HCT116 (cell line): ENCODE measurements around the gene C5orf58. TPM values are rescaled to one million over a fixed set of nuclear protein-coding genes. Genes with fewer than 3 reads are reported as not detected.

ENCODE experiments used
- ATAC-seq: fragments of 200-7000 bp; cut with Tn5 transposase; 2 replicates; pipeline ENCODE4 v1.9.1; 2020; ENCODE audit warnings: mild to moderate bottlenecking, moderate library complexity
- BruUV-seq: library from RNA; stranded (reverse); fragments of 400-500 nt; replicated peaks from 2 replicates; lab custom pipeline; 2021; lab: Mats Ljungman, UMichigan
- CTCF ChIA-PET: fragments of 300-600 bp; sonication (Branson Sonifier 250); formaldehyde crosslinking; loops from one replicate; lab custom pipeline; 2021; ENCODE audit warnings: antibody characterized with exemption; lab: Charles Lee
- POLR2A ChIA-PET: fragments of 300-600, 350-600 bp; sonication (Branson Sonifier 250); formaldehyde crosslinking; loops from one replicate; lab custom pipeline; 2021; ENCODE audit warnings: antibody characterized with exemption; lab: Charles Lee
- RAD21 ChIA-PET, 2 experiments: fragments of 300-600 bp; sonication (Branson Sonifier 250); formaldehyde crosslinking; loops; one replicate each; lab custom pipeline; 2023; ENCODE audit warnings: low total read pairs in 2 of 2; ENCODE audit not compliant: uncharacterized antibody in 2 of 2, unreplicated experiment in 2 of 2, low non-redundant PET in 1 of 2; lab: Charles Lee
- DNase-seq: peaks from one replicate; pipeline ENCODE4 v3.0.0-alpha.2; 2010; ENCODE audit warnings: low read depth, low spot score
- H2AFZ ChIP-seq: fragments of 200-600 bp; shearing (Covaris generic), sonication (generic); 2 replicates; pipeline ENCODE4 v1.6.1; 2017; ENCODE audit warnings: low read depth, mixed run types, mixed read lengths, antibody characterized with exemption, low read length; ENCODE audit not compliant: poor library complexity, severe bottlenecking
- H3K27ac ChIP-seq: 2 replicates; pipeline ENCODE4 v1.5.1; 2012; ENCODE audit warnings: low read depth, low read length
- H3K27me3 ChIP-seq: fragments of 200-600 bp; sonication (generic); 2 replicates; pipeline ENCODE4 v1.6.1; 2016; ENCODE audit warnings: mixed run types, low read length, mixed read lengths; ENCODE audit not compliant: insufficient read depth
- H3K36me3 ChIP-seq, 2 experiments: fragments of 200-500 bp in 1 of 2; fragments of 200-600 bp in 1 of 2; sonication (Bioruptor generic) in 1 of 2; sonication (generic) in 1 of 2; 2 replicates each; pipeline versions ENCODE4 v1.5.1 to v1.6.1; 2014 to 2016; ENCODE audit warnings: low read length in 2 of 2, inconsistent platforms in 1 of 2, mixed read lengths in 1 of 2, mixed run types in 1 of 2; ENCODE audit not compliant: insufficient read depth in 2 of 2, control insufficient read depth in 1 of 2
- H3K4me1 ChIP-seq, 2 experiments: fragments of 200-600 bp in 1 of 2; sonication (generic) in 1 of 2; 2 replicates each; pipeline versions ENCODE4 v1.5.1 to v1.6.1; 2012 to 2017; ENCODE audit warnings: low read length in 2 of 2, inconsistent platforms in 1 of 2, mild to moderate bottlenecking in 1 of 2, mixed read lengths in 1 of 2, mixed run types in 1 of 2, moderate library complexity in 1 of 2; ENCODE audit not compliant: insufficient read depth in 2 of 2, control insufficient read depth in 1 of 2
- H3K4me2 ChIP-seq: fragments of 200-600 bp; sonication (generic); 2 replicates; pipeline ENCODE4 v1.6.1; 2017; ENCODE audit warnings: mixed run types, low read length, mixed read lengths
- H3K4me3 ChIP-seq, 2 experiments: fragments of 200-600 bp in 1 of 2; sonication (generic) in 1 of 2; replicated peaks in 1 of 2; 2 replicates each; pipeline ENCODE4 v1.5.1; 2011 to 2016; ENCODE audit warnings: low read length in 2 of 2, control low read depth in 1 of 2, low read depth in 1 of 2, mild to moderate bottlenecking in 1 of 2, mixed read lengths in 1 of 2, mixed run types in 1 of 2
- H3K79me2 ChIP-seq: fragments of 200-600 bp; sonication (generic); 2 replicates; pipeline ENCODE4 v1.6.1; 2017; ENCODE audit warnings: mild to moderate bottlenecking, mixed run types, low read length, moderate library complexity, mixed read lengths; ENCODE audit not compliant: insufficient read depth
- H3K9ac ChIP-seq: fragments of 200-600 bp; sonication (generic); 2 replicates; pipeline ENCODE4 v1.6.1; 2016; ENCODE audit warnings: low read length, mixed read lengths
- H3K9me2 ChIP-seq: fragments of 200-600 bp; sonication (generic), shearing (Covaris generic); 2 replicates; pipeline ENCODE4 v1.6.1; 2017; ENCODE audit warnings: mixed run types, mild to moderate bottlenecking, moderate library complexity; ENCODE audit not compliant: insufficient read depth
- H3K9me3 ChIP-seq, 2 experiments: fragments of 200-500 bp in 1 of 2; fragments of 200-600 bp in 1 of 2; sonication (Bioruptor generic) in 1 of 2; sonication (generic) in 1 of 2; 2 replicates each; pipeline ENCODE4 v1.6.1; 2014 to 2017; ENCODE audit warnings: low read length in 2 of 2, mixed read lengths in 2 of 2, inconsistent platforms in 1 of 2, low read depth in 1 of 2, mild to moderate bottlenecking in 1 of 2, mixed run types in 1 of 2, moderate library complexity in 1 of 2; ENCODE audit not compliant: control insufficient read depth in 1 of 2, insufficient read depth in 1 of 2
- H4K20me1 ChIP-seq: fragments of 200-600 bp; sonication (generic), shearing (Covaris generic); 2 replicates; pipeline ENCODE4 v1.6.1; 2017; ENCODE audit warnings: mixed run types, mild to moderate bottlenecking, moderate library complexity; ENCODE audit not compliant: insufficient read depth
- EZH2phosphoT487 ChIP-seq: fragments of 200-600 bp; IDR thresholded peaks from 2 replicates; pipeline ENCODE4 v1.6.1; 2018; ENCODE audit warnings: antibody characterized with exemption, borderline replicate concordance
- TCF7L2 ChIP-seq: IDR thresholded peaks from 2 replicates; pipeline ENCODE4 v1.7.0; 2011; ENCODE audit warnings: borderline replicate concordance, inconsistent platforms; ENCODE audit not compliant: insufficient read depth, insufficient read length; ENCODE audit errors: extremely low read depth
- YY1 ChIP-seq: IDR thresholded peaks from 2 replicates; pipeline ENCODE4 v1.6.1; 2011; ENCODE audit warnings: low read length, low read depth, moderate library complexity, mild to moderate bottlenecking; ENCODE audit not compliant: insufficient replicate concordance; ENCODE audit errors: extremely low read depth
- intact Hi-C: fragments of 100-400 bp; cut with micrococcal nuclease; formaldehyde crosslinking; loops from 2 replicates; pipeline ENCODE4 v1.10.0; 2022
- total RNA-seq: library from RNA; stranded (reverse); gene quantifications from one replicate; pipeline ENCODE4 v1.2.1, GENCODE V29; 2021; ENCODE audit not compliant: unreplicated experiment
- TF ChIP-seq, protein P1 (sequence below), 3 experiments: fragments of 200-600 bp in 1 of 3; sonication (generic) in 1 of 3; IDR thresholded peaks in 2 of 3; conservative IDR thresholded peaks in 1 of 3; 2 replicates each; pipeline ENCODE4 v1.5.1; 2012 to 2017; ENCODE audit warnings: low read depth in 2 of 3, low read length in 2 of 3, antibody characterized with exemption in 1 of 3, borderline replicate concordance in 1 of 3, control low read depth in 1 of 3, mild to moderate bottlenecking in 1 of 3, mixed read lengths in 1 of 3, mixed run types in 1 of 3, moderate library complexity in 1 of 3; ENCODE audit not compliant: insufficient read depth in 1 of 3

C5orf58 gene
- total RNA-seq, 1 experiment from 2014 or later = not detected

DNA sequence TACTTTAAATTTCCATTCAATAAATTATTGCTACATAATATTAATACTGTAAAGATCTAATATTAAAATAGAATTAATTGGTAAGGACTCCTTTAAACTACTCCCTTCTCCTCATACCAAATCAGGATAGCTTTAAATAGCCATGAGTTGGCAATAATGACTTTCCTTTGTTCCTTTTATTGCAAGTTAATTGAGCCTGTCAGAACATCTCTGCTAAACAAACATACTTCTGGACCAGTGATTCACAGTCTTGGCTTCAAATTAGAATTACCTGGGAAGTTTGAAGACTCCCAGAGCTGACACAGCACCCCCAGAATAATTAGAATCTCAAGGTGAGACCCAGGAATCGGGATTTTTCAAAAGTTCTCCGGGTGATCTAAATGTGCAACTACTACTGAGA, 18.7 kb downstream of the C5orf58 start:
- no peak overlapping the region for H3K9ac ChIP-seq
- H4K20me1 ChIP-seq = no peaks in the 10 kb centered on the region
- RAD21 ChIA-PET = no interaction called here
- DNase-seq (no peak), ATAC-seq (no peak)
- H3K36me3 ChIP-seq = no peaks in the 10 kb centered on the region
- TF ChIP-seq EZH2phosphoT487 (0 out of 2 replicates have a peak, but pooled peaks have one; percentile 4), TCF7L2 (no peak)
- no peaks in the 10 kb centered on the region for H3K9me3 ChIP-seq
- H3K4me2 ChIP-seq = no peak overlapping the region
- H3K27me3 ChIP-seq = peaks cover 95% of the 10 kb centered on the region
- H3K27ac ChIP-seq = no peak overlapping the region
- H3K4me3 ChIP-seq = no peak overlapping the region
- BruUV-seq = no TSS peak
- H2AFZ ChIP-seq = no peak overlapping the region
- POLR2A ChIA-PET = no interaction called here
- H3K9me2 ChIP-seq = no peaks in the 10 kb centered on the region
- CTCF ChIA-PET = interaction anchor here (0.6 kb wide), 1 partner anchor 13 kb away, joined by 3 read pairs; no protein-coding TSS in a partner anchor
- H3K4me1 ChIP-seq = no peaks in the 10 kb centered on the region
- H3K79me2 ChIP-seq = no peaks in the 10 kb centered on the region
- intact Hi-C loops = no loop called here

DNA sequence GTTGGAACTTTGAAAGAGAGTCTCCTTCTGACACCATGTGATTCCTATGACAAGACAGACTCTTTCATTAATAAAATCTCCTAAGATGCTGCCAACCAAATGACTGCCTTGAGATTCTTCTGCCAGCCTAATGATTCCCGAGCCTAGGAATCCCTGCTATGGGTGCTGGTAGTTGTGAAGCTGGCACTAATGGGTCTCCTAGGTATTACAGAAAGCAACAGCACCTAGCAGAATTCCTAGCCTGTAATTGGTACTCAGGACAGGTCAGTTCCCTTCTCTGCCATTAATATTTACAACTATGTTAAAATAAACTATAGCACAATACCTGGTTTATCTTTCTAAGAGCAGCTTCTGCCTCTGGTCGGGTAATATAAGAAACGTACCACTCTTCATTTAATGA, 19.3 kb downstream of the C5orf58 start:
- DNase-seq = no peak
- H3K4me2 ChIP-seq = no peak overlapping the region
- intact Hi-C loops = no loop called here
- H3K4me3 ChIP-seq = no peak overlapping the region
- no peaks in the 10 kb centered on the region for H4K20me1 ChIP-seq
- no peak overlapping the region for H2AFZ ChIP-seq
- no peak for ATAC-seq
- no peaks in the 10 kb centered on the region for H3K9me3 ChIP-seq
- POLR2A ChIA-PET = no interaction called here
- no TSS peak for BruUV-seq
- H3K36me3 ChIP-seq = no peaks in the 10 kb centered on the region
- RAD21 ChIA-PET = no interaction called here
- H3K9me2 ChIP-seq = no peaks in the 10 kb centered on the region
- no peaks in the 10 kb centered on the region for H3K79me2 ChIP-seq
- H3K27me3 ChIP-seq = peaks cover 95% of the 10 kb centered on the region
- TF ChIP-seq, protein P1, sequence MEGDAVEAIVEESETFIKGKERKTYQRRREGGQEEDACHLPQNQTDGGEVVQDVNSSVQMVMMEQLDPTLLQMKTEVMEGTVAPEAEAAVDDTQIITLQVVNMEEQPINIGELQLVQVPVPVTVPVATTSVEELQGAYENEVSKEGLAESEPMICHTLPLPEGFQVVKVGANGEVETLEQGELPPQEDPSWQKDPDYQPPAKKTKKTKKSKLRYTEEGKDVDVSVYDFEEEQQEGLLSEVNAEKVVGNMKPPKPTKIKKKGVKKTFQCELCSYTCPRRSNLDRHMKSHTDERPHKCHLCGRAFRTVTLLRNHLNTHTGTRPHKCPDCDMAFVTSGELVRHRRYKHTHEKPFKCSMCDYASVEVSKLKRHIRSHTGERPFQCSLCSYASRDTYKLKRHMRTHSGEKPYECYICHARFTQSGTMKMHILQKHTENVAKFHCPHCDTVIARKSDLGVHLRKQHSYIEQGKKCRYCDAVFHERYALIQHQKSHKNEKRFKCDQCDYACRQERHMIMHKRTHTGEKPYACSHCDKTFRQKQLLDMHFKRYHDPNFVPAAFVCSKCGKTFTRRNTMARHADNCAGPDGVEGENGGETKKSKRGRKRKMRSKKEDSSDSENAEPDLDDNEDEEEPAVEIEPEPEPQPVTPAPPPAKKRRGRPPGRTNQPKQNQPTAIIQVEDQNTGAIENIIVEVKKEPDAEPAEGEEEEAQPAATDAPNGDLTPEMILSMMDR (IDR thresholded peaks at IDR 0.05 in 2 of 3, conservative IDR thresholded peaks at IDR 0.05 in 1 of 3; ENCODE audit: borderline replicate concordance in 1 of 3, insufficient read depth in 1 of 3, low read depth in 2 of 3, low read length in 2 of 3) = no peak
- no peak for TF ChIP-seq YY1
- CTCF ChIA-PET = no interaction called here
- no peak overlapping the region for H3K27ac ChIP-seq
- no peaks in the 10 kb centered on the region for H3K4me1 ChIP-seq
- H3K9ac ChIP-seq = no peak overlapping the region
